ENCODE measurements around the gene EHD4.

GRCh38 chr15:41983221-41983620, 10.9 kb upstream of the EHD4 start:
- TF ChIP-seq CTCF (conservative IDR thresholded peaks at IDR 0.05 in 1 of 2, IDR thresholded peaks at IDR 0.05 in 1 of 2; ENCODE audit: low read depth in 1 of 2, low read length in 2 of 2) (no peak), EZH2 (IDR thresholded peaks at IDR 0.05; ENCODE audit: low read length, missing control alignments) (no peak)

All from fibroblast of lung (primary cell).